SK-N-SH (cell line): ENCODE data around the gene DIAPH2. TPM values are rescaled to one million over a fixed set of nuclear protein-coding genes. Genes with fewer than 3 reads are reported as not detected.

Experiments
- CTCF ChIA-PET: fragments of 300-600, 350-600 bp; formaldehyde crosslinking; extraction: SDS; loops from one replicate; lab custom pipeline; 2021; lab: Yijun Ruan, JAX
- POLR2A ChIA-PET: fragments of 350-600 bp; sonication (Branson Sonifier 250); formaldehyde crosslinking; extraction: SDS; loops from one replicate; lab custom pipeline; 2020; ENCODE audit warnings: antibody characterized with exemption, inconsistent platforms; lab: Yijun Ruan, JAX
- DNase-seq: peaks from one replicate; pipeline ENCODE4 v3.0.0; 2012
- H2AFZ ChIP-seq: fragments of 200-600 bp; sonication (generic); 2 replicates; pipeline ENCODE4 v1.8.1; 2016; ENCODE audit warnings: antibody characterized with exemption, mild to moderate bottlenecking, low read depth
- H3F3A ChIP-seq: fragments of 200-600 bp; sonication (generic); replicated peaks from 2 replicates; pipeline ENCODE3; 2016; ENCODE audit warnings: antibody characterized with exemption, mild to moderate bottlenecking; ENCODE audit not compliant: insufficient read depth
- H3K27ac ChIP-seq, 2 experiments: fragments of 200-500 bp in 1 of 2; fragments of 200-600 bp in 1 of 2; sonication (Bioruptor generic) in 1 of 2; sonication (generic), shearing (Covaris generic) in 1 of 2; 2 replicates each; pipeline versions ENCODE4 v1.5.1 to v1.6.1; 2014 to 2016; ENCODE audit warnings: low read depth in 2 of 2, inconsistent platforms in 1 of 2, low read length in 1 of 2, mild to moderate bottlenecking in 1 of 2, mixed read lengths in 1 of 2
- H3K27me3 ChIP-seq: fragments of 200-600 bp; sonication (generic), shearing (Covaris generic); 2 replicates; pipeline ENCODE4 v1.6.1; 2016; ENCODE audit warnings: mixed run types; ENCODE audit not compliant: insufficient read depth
- H3K36me3 ChIP-seq, 2 experiments: fragments of 200-500 bp in 1 of 2; fragments of 200-600 bp in 1 of 2; sonication (Bioruptor generic) in 1 of 2; sonication (generic) in 1 of 2; replicated peaks in 1 of 2; 2 replicates each; pipeline versions ENCODE3 to v1.5.1; 2014 to 2016; ENCODE audit warnings: low read length in 1 of 2, mild to moderate bottlenecking in 1 of 2; ENCODE audit not compliant: insufficient read depth in 2 of 2, control insufficient read depth in 1 of 2
- H3K4me1 ChIP-seq, 2 experiments: fragments of 200-500 bp in 1 of 2; fragments of 200-600 bp in 1 of 2; sonication (Bioruptor generic) in 1 of 2; sonication (generic), shearing (Covaris generic) in 1 of 2; 2 replicates each; pipeline versions ENCODE4 v1.5.1 to v1.6.1; 2014 to 2016; ENCODE audit warnings: low read depth in 1 of 2, low read length in 1 of 2, mixed run types in 1 of 2; ENCODE audit not compliant: insufficient read depth in 2 of 2, control insufficient read depth in 1 of 2
- H3K4me2 ChIP-seq: fragments of 200-600 bp; sonication (generic), shearing (Covaris generic); 2 replicates; pipeline ENCODE4 v1.6.1; 2017; ENCODE audit warnings: mixed run types
- H3K4me3 ChIP-seq, 2 experiments: fragments of 200-500 bp in 1 of 2; fragments of 200-600 bp in 1 of 2; sonication (Bioruptor generic) in 1 of 2; sonication (generic), shearing (Covaris generic) in 1 of 2; 2 replicates each; pipeline versions ENCODE4 v1.5.1 to v1.8.1; 2014 to 2016; ENCODE audit warnings: low read depth in 2 of 2, inconsistent platforms in 1 of 2, low read length in 1 of 2, mild to moderate bottlenecking in 1 of 2, mixed read lengths in 1 of 2, moderate library complexity in 1 of 2
- H3K79me2 ChIP-seq: fragments of 200-600 bp; sonication (generic); 2 replicates; pipeline ENCODE4 v1.8.1; 2017; ENCODE audit warnings: mild to moderate bottlenecking; ENCODE audit not compliant: insufficient read depth
- H3K9ac ChIP-seq: fragments of 200-600 bp; sonication (generic); 2 replicates; pipeline ENCODE4 v1.6.1; 2017; ENCODE audit warnings: mixed run types
- H3K9me2 ChIP-seq: fragments of 200-600 bp; sonication (generic); 2 replicates; pipeline ENCODE4 v1.6.1; 2017; ENCODE audit warnings: mixed run types
- H3K9me3 ChIP-seq: fragments of 200-600 bp; sonication (generic); 2 replicates; pipeline ENCODE4 v1.6.1; 2017; ENCODE audit warnings: mixed run types, mild to moderate bottlenecking, moderate library complexity
- H4K20me1 ChIP-seq: fragments of 200-600 bp; sonication (generic); 2 replicates; pipeline ENCODE4 v1.6.1; 2017; ENCODE audit warnings: mild to moderate bottlenecking, mixed run types; ENCODE audit not compliant: insufficient read depth
- CTCF ChIP-seq: fragments of 200-600 bp; sonication (generic); IDR thresholded peaks from 2 replicates; pipeline ENCODE4 v1.6.1; 2017; ENCODE audit warnings: antibody characterized with exemption, mild to moderate bottlenecking, moderate library complexity
- EP300 ChIP-seq, 2 experiments: IDR thresholded peaks; 2 replicates each; pipeline versions ENCODE4 v1.4.0 to v1.6.1; 2012; ENCODE audit warnings: borderline replicate concordance in 1 of 2, low read depth in 1 of 2, low read length in 1 of 2
- FOSL2 ChIP-seq: IDR thresholded peaks from 2 replicates; pipeline ENCODE4 v1.4.0; 2012; ENCODE audit warnings: low read depth, mild to moderate bottlenecking, moderate library complexity, borderline replicate concordance
- FOXM1 ChIP-seq: IDR thresholded peaks from 2 replicates; pipeline ENCODE4 v1.4.0; 2012; ENCODE audit warnings: low read depth, mild to moderate bottlenecking
- GATA2 ChIP-seq: sonication (generic); formaldehyde crosslinking; IDR thresholded peaks from 2 replicates; pipeline ENCODE4 v1.5.0; 2020; ENCODE audit warnings: mild to moderate bottlenecking, missing genetic modification reagents
- JUND ChIP-seq: IDR thresholded peaks from 2 replicates; pipeline ENCODE4 v1.4.0; 2012
- MAX ChIP-seq: IDR thresholded peaks from 2 replicates; pipeline ENCODE4 v1.4.0; 2012; ENCODE audit warnings: low read depth
- MEF2A ChIP-seq: IDR thresholded peaks from 2 replicates; pipeline ENCODE4 v1.4.0; 2012; ENCODE audit warnings: low read depth, borderline replicate concordance
- MXI1 ChIP-seq: IDR thresholded peaks from 2 replicates; pipeline ENCODE4 v1.6.1; 2012; ENCODE audit warnings: mild to moderate bottlenecking, low read depth, low read length, improper control_type of control experiment
- POLR2AphosphoS5 ChIP-seq: IDR thresholded peaks from 2 replicates; pipeline ENCODE4 v1.6.1; 2012; ENCODE audit warnings: low read depth, low read length
- RFX5 ChIP-seq: IDR thresholded peaks from 2 replicates; pipeline ENCODE4 v1.6.1; 2012; ENCODE audit warnings: mild to moderate bottlenecking, improper control_type of control experiment, low read length
- SIN3A ChIP-seq: IDR thresholded peaks from 2 replicates; pipeline ENCODE4 v1.6.1; 2012; ENCODE audit warnings: low read depth, mild to moderate bottlenecking, low read length, moderate library complexity, borderline replicate concordance
- ZBTB33 ChIP-seq: IDR thresholded peaks from 2 replicates; pipeline ENCODE4 v1.4.0; 2012; ENCODE audit warnings: low read depth, borderline replicate concordance
- WGBS: methylation state at CpG from one replicate; pipeline ENCODE4 v1.1.6; 2017; ENCODE audit warnings: low lambda C conversion rate; 5-methylcytosine and 5-hydroxymethylcytosine counted together
- polyA plus RNA-seq, 3 experiments: library from polyadenylated mRNA; depleted of rRNA; stranded (reverse); fragments of >200 nt; gene quantifications; 2 replicates each; pipeline ENCODE4 v1.2.3, GENCODE V29; 2012

The DIAPH2 gene
- polyA plus RNA-seq, 1 of the 3 experiments (the other 2 are of a cell fraction) = 1.1 TPM

- no peak for TF ChIP-seq SIN3A
- TF ChIP-seq GATA2 (CRISPR knock-in tag) = no peak
- no peak for TF ChIP-seq JUND
- no peak for TF ChIP-seq EP300 (IDR thresholded peaks at IDR 0.05; ENCODE audit: borderline replicate concordance in 1 of 2, low read depth in 1 of 2, low read length in 1 of 2)
- no peak for TF ChIP-seq FOSL2
- no peak for TF ChIP-seq ZBTB33
- TF ChIP-seq POLR2AphosphoS5 = no peak
- ChIA-PET POLR2A (no interaction called here), CTCF (no interaction called here)
- no peak for DNase-seq
- Histone ChIP-seq H3K9me3 (no peaks in the 10 kb centered on the region), H3K27me3 (no peaks in the 10 kb centered on the region), H3K4me2 (no peak overlapping the region), H2AFZ (no peak overlapping the region), H3K27ac (no peak overlapping the region), H3F3A (no peaks in the 10 kb centered on the region), H3K79me2 (no peaks in the 10 kb centered on the region), H3K9ac (no peak overlapping the region), H3K4me3 (no peak overlapping the region), H3K36me3 (no peaks in the 10 kb centered on the region), H3K9me2 (no peaks in the 10 kb centered on the region), H4K20me1 (no peaks in the 10 kb centered on the region), H3K4me1 (no peaks in the 10 kb centered on the region)
- WGBS = 50% methylated on average over 3 of the region's 3 CpGs
Measured at GRCh38 chrX:96861218-96861617, 176.6 kb downstream of the DIAPH2 start.

- CTCF ChIA-PET = no interaction called here
Measured at GRCh38 chrX:96861661-96862060, 177.0 kb downstream of the DIAPH2 start.

GRCh38 chrX:96883608-96884007 lies 199.0 kb downstream of the DIAPH2 start, which contains the start of gene RPA4:
Gene RPA4, plus strand, starts transcription at chrX:96883908. Its CDS starts 403 bp downstream, at chrX:96884311.
- no peaks in the 10 kb centered on the region for H3K79me2 ChIP-seq
- CTCF ChIA-PET = no interaction called here
- no peaks in the 10 kb centered on the region for H3K36me3 ChIP-seq
- no peaks in the 10 kb centered on the region; the same call in 1 of the 2 replicates for H3K27me3 ChIP-seq
- no peaks in the 10 kb centered on the region for H3K4me1 ChIP-seq
- 0 out of 2 replicates have a peak, but pooled peaks cover 3% of the 10 kb centered on the region for H3K9me2 ChIP-seq
- no peaks in the 10 kb centered on the region for H4K20me1 ChIP-seq
- POLR2A ChIA-PET = no interaction called here
- no peak for TF ChIP-seq POLR2AphosphoS5
- TF ChIP-seq MAX = no peak
- no peak for TF ChIP-seq MEF2A
- no peak for TF ChIP-seq MXI1
- TF ChIP-seq FOXM1 = no peak
- no peak for TF ChIP-seq CTCF
- TF ChIP-seq FOSL2 = no peak
- no peak within 1 kb of the TSS for H3K27ac ChIP-seq
- no peaks in the 10 kb centered on the region for H3K9me3 ChIP-seq
- no peak for DNase-seq
- no peak within 1 kb of the TSS for H3K4me2 ChIP-seq
- H3K9ac ChIP-seq = no peak within 1 kb of the TSS
- 57% methylated on average over 10 of the region's 10 CpGs for WGBS
- H3K4me3 ChIP-seq = no peak within 1 kb of the TSS
- H3F3A ChIP-seq = no peaks in the 10 kb centered on the region
- no peak within 1 kb of the TSS for H2AFZ ChIP-seq

More at GRCh38 chrX:96861661-96862060, 177.0 kb downstream of the DIAPH2 start:
- DNase-seq = no peak
- Histone ChIP-seq H3K9me3 (no peaks in the 10 kb centered on the region), H3K79me2 (no peaks in the 10 kb centered on the region), H3K27me3 (no peaks in the 10 kb centered on the region), H4K20me1 (no peaks in the 10 kb centered on the region), H3F3A (no peaks in the 10 kb centered on the region), H3K4me1 (no peaks in the 10 kb centered on the region; a peak in 1 of 4 replicates), H3K9me2 (no peaks in the 10 kb centered on the region), H3K9ac (no peak overlapping the region), H3K4me2 (no peak overlapping the region), H3K4me3 (no peak overlapping the region), H2AFZ (no peak overlapping the region), H3K27ac (no peak overlapping the region), H3K36me3 (no peaks in the 10 kb centered on the region)
- POLR2A ChIA-PET = no interaction called here
- TF ChIP-seq RFX5 = no peak
- WGBS = 45% methylated on average over 4 of the region's 4 CpGs
